Neural cell (in vitro differentiated cells): ENCODE results near the gene QSOX1.

Experiments
- CTCF ChIP-seq: fragments of 450-650 bp; IDR thresholded peaks from 2 replicates; pipeline ENCODE4 v1.5.1; 2014; ENCODE audit warnings: antibody characterized with exemption, mild to moderate bottlenecking, moderate library complexity; ENCODE audit not compliant: poor library complexity, severe bottlenecking
- EZH2 ChIP-seq: fragments of 200-600, 300-800 bp; shearing (Covaris generic), sonication (generic); IDR thresholded peaks from 2 replicates; pipeline ENCODE4 v1.6.1; 2014; ENCODE audit warnings: antibody characterized with exemption, low read length, borderline replicate concordance, mild to moderate bottlenecking; ENCODE audit not compliant: insufficient read depth, poor library complexity, severe bottlenecking
- SMC3 ChIP-seq: fragments of 450-650 bp; conservative IDR thresholded peaks from 2 replicates; pipeline ENCODE4 v1.6.1; 2014; ENCODE audit warnings: antibody characterized with exemption, mild to moderate bottlenecking, moderate library complexity; ENCODE audit not compliant: poor library complexity
- TAF1 ChIP-seq: IDR thresholded peaks from 2 replicates; pipeline ENCODE4 v1.6.1; 2012; ENCODE audit warnings: low read depth

- no peak for TF ChIP-seq CTCF
- TF ChIP-seq EZH2: no peak
- TF ChIP-seq TAF1: no peak
- TF ChIP-seq SMC3: no peak
Measured at GRCh38 chr1:180155182-180155682, 563 bp downstream of the QSOX1 start.
